MM.1S (cell line): ENCODE results near the gene AMIGO2.

Experiments
- CTCF ChIP-seq: fragments of 300-600 bp; sonication (generic); IDR thresholded peaks from 2 replicates; pipeline ENCODE4 v1.5.1; 2016; ENCODE audit warnings: antibody characterized with exemption, low read length, mixed read lengths
- EZH2 ChIP-seq: fragments of 300-600 bp; sonication (generic); optimal IDR thresholded peaks from 2 replicates; pipeline ENCODE3; 2017; ENCODE audit warnings: low read depth, mild to moderate bottlenecking, antibody characterized with exemption, low read length, mixed read lengths
- EZH2phosphoT487 ChIP-seq: fragments of 300-600 bp; sonication (generic); IDR thresholded peaks from 2 replicates; pipeline ENCODE4 v1.6.1; 2018; ENCODE audit warnings: antibody characterized with exemption, low read length

DNA sequence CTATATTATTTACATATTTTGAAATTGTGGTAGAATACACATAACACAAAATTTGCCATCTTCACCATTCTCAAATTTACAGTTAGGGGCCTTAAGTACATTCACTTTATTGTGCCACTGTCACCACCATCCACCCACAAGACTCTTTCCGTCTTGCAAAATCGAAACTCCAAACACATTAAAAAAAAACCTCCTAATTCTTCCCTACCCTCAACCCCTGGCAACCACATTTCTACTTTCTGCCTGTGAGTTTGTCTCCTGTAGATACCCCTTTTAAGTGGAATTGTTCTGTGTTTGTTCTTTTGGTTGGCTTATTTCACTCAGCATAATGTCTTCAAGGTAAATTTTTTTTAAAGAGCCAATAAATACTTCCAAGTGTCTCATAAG lies 31.6 kb upstream of the AMIGO2 start:
- no peak for TF ChIP-seq CTCF
- no peak for TF ChIP-seq EZH2phosphoT487
- no peak for TF ChIP-seq EZH2
